ENCODE results near the gene CDK5.

The CDK5 gene

DNA sequence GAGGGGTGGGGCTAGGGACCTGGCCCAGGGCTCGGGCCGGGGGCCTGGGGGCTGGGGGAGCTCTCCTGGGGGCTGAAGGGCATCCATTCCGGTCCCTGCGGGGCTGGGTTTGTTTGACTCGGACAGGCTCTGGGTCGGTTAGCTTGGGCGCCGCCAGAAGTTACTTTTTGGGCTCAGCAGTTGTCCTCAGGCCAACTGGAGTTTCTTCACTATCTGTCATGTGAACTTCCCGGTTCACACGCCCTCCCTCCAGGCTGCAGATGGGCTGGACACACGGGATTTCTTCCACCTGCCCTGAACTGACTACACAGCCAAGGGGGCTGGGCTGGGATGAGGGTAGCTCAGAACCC, 5.5 kb upstream of the CDK5 start:
- peaks cover 27% of the 10 kb centered on the region for H3K79me2 ChIP-seq (ENCODE audit: insufficient read depth, low read length)
- no peaks in the 10 kb centered on the region for H3K36me3 ChIP-seq (ENCODE audit: low read length)
- TF ChIP-seq EZH2phosphoT487 (conservative IDR thresholded peaks at IDR 0.05; ENCODE audit: low read length) (no peak), CTCF (IDR thresholded peaks at IDR 0.05; ENCODE audit: insufficient read depth, low read length, poor library complexity, severe bottlenecking) (no peak)
- H3K27ac ChIP-seq (ENCODE audit: low read depth, low read length): no peak overlapping the region
- H2AFZ ChIP-seq (ENCODE audit: low read depth, low read length, severe bottlenecking): no peak overlapping the region
- H3K9me2 ChIP-seq (replicated peaks; ENCODE audit: insufficient read depth, low read length): no peaks in the 10 kb centered on the region
- no peaks in the 10 kb centered on the region for H3K9me3 ChIP-seq (ENCODE audit: insufficient read depth, low read length)
- no peaks in the 10 kb centered on the region for H3K27me3 ChIP-seq (ENCODE audit: low read length)
- H3K4me3 ChIP-seq (ENCODE audit: insufficient read depth, low read length, poor library complexity, severe bottlenecking): no peak overlapping the region
- no peak overlapping the region for H3K9ac ChIP-seq (ENCODE audit: low read length)
- no peak overlapping the region for H3K4me2 ChIP-seq (ENCODE audit: low read depth, low read length, poor library complexity, severe bottlenecking)
- H3F3A ChIP-seq (ENCODE audit: insufficient read depth): peaks cover 8% of the 10 kb centered on the region
- no peaks in the 10 kb centered on the region for H4K20me1 ChIP-seq (ENCODE audit: low read depth, low read length)

DNA sequence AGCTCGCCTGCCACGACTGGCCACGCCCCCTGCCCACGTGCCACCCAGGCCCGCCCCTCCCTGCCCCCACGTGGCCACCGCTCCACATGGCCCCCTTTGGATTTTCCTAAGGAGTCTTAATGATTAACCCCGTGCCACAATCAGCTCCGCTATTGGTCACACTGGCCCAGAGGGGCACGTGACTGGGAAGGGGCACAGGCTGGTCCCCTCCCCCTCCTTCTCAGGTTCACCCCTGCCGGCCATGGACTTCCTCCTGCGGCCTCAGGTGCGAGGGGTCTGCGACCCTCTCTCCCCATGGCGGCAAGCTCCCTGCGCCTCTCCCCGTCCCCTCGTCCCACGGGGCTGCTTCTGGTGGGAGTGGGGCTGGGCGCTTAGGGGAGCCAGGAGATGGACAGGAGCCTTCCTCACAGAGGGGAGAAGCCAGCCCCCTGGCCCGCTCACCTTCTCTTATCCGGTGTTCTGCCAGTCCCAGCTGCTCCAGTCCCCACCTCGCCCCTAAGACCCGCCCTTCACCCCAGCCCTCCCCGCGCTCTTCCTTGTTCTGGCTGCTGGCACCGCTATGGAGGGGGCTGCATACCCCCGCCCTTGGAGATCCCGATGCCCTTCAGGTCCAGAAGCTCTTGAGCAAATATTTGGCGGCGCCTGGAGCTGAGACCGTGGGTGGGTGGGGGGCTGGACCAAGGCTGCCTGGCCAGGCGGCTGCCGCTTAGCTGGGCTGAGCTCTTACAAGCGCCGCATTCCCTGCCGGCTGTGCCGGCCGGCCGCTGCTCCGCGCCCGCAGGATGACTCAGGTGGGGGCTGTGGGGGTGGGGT, 4.9 kb upstream of the CDK5 start:
- Histone ChIP-seq H3K9me2 (replicated peaks; ENCODE audit: insufficient read depth, low read length) (no peaks in the 10 kb centered on the region), H3K36me3 (ENCODE audit: low read length) (no peaks in the 10 kb centered on the region), H3K4me2 (ENCODE audit: low read depth, low read length, poor library complexity, severe bottlenecking) (no peak overlapping the region), H3K79me2 (ENCODE audit: insufficient read depth, low read length) (peaks cover 27% of the 10 kb centered on the region), H3K9ac (ENCODE audit: low read length) (no peak overlapping the region), H3K27me3 (ENCODE audit: low read length) (no peaks in the 10 kb centered on the region), H3K9me3 (ENCODE audit: insufficient read depth, low read length) (no peaks in the 10 kb centered on the region), H3K4me3 (ENCODE audit: insufficient read depth, low read length, poor library complexity, severe bottlenecking) (no peak overlapping the region), H3K27ac (ENCODE audit: low read depth, low read length) (no peak overlapping the region), H3F3A (ENCODE audit: insufficient read depth) (peaks cover 8% of the 10 kb centered on the region), H4K20me1 (ENCODE audit: low read depth, low read length) (no peaks in the 10 kb centered on the region), H2AFZ (ENCODE audit: low read depth, low read length, severe bottlenecking) (no peak overlapping the region)
- TF ChIP-seq EZH2phosphoT487 (conservative IDR thresholded peaks at IDR 0.05; ENCODE audit: low read length) (no peak), CTCF (IDR thresholded peaks at IDR 0.05; ENCODE audit: insufficient read depth, low read length, poor library complexity, severe bottlenecking) (no peak)

DNA sequence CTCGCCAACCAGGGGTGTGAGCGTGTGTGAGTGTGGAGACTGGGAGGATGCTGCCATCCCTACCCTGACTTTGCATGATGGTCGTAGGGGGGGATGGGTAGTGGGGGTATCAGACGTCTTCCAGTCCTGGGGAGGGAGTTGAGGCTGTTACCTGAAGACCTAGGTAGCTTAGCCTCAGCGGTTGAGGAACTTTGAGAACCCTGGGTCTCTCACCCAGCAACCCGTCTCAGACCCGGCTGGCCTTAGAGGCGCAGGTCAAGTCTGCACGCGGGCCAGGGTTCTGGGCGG, 4.4 kb upstream of the CDK5 start:
- no peaks in the 10 kb centered on the region for H3K27me3 ChIP-seq (ENCODE audit: low read length)
- no peak overlapping the region for H3K4me3 ChIP-seq (ENCODE audit: insufficient read depth, low read length, poor library complexity, severe bottlenecking)
- no peaks in the 10 kb centered on the region for H3K36me3 ChIP-seq (ENCODE audit: low read length)
- peaks cover 27% of the 10 kb centered on the region for H3K79me2 ChIP-seq (ENCODE audit: insufficient read depth, low read length)
- H3K9me2 ChIP-seq (replicated peaks; ENCODE audit: insufficient read depth, low read length): no peaks in the 10 kb centered on the region
- no peak overlapping the region for H3K9ac ChIP-seq (ENCODE audit: low read length)
- H3K27ac ChIP-seq (ENCODE audit: low read depth, low read length): no peak overlapping the region
- no peaks in the 10 kb centered on the region for H3K9me3 ChIP-seq (ENCODE audit: insufficient read depth, low read length)
- no peak for TF ChIP-seq CTCF (IDR thresholded peaks at IDR 0.05; ENCODE audit: insufficient read depth, low read length, poor library complexity, severe bottlenecking)
- no peak for TF ChIP-seq EZH2phosphoT487 (conservative IDR thresholded peaks at IDR 0.05; ENCODE audit: low read length)
- H4K20me1 ChIP-seq (ENCODE audit: low read depth, low read length): no peaks in the 10 kb centered on the region
- peaks cover 8% of the 10 kb centered on the region for H3F3A ChIP-seq (ENCODE audit: insufficient read depth)
- H2AFZ ChIP-seq (ENCODE audit: low read depth, low read length, severe bottlenecking): no peak overlapping the region
- H3K4me2 ChIP-seq (ENCODE audit: low read depth, low read length, poor library complexity, severe bottlenecking): no peak overlapping the region
